HFFc6 (cell line): Measurements from ENCODE around the gene MAP4K4. TPM values are rescaled to one million over a fixed set of nuclear protein-coding genes. Genes with fewer than 3 reads are reported as not detected.

ENCODE experiments used
- DNase-seq: peaks from one replicate; pipeline ENCODE4 v3.0.0-alpha.2; 2018
- H3K27ac Mint-ChIP-seq: 2 replicates; pipeline ENCODE4 v1.8.0; 2020; ENCODE audit warnings: mild to moderate bottlenecking, mixed read lengths
- H3K27me3 Mint-ChIP-seq: 2 replicates; pipeline ENCODE4 v1.8.0; 2021; ENCODE audit warnings: mild to moderate bottlenecking, moderate library complexity, mixed read lengths; ENCODE audit not compliant: insufficient read depth
- H3K36me3 Mint-ChIP-seq: 2 replicates; pipeline ENCODE4 v1.8.0; 2021; ENCODE audit warnings: low read depth, mixed read lengths
- H3K4me1 Mint-ChIP-seq: 2 replicates; pipeline ENCODE4 v1.8.0; 2020; ENCODE audit warnings: low read depth, mixed read lengths
- H3K4me3 Mint-ChIP-seq: 2 replicates; pipeline ENCODE4 v1.8.0; 2020; ENCODE audit warnings: mild to moderate bottlenecking, moderate library complexity, mixed read lengths
- H3K9me3 Mint-ChIP-seq: 2 replicates; pipeline ENCODE4 v1.8.0; 2020; ENCODE audit warnings: mild to moderate bottlenecking, mixed read lengths
- total RNA-seq, 6 experiments: library from RNA; stranded (reverse); fragmentation: NEBNext Ultra II Directional; extraction: Animal tissue kit (Norgen Biotek cat#: 25700); gene quantifications; 2 replicates in 1 of 6; 3 replicates in 5 of 6; pipeline ENCODE4 v1.2.3, GENCODE V29; 2021
- TF ChIP-seq, protein P1 (sequence below): fragments of 200-600 bp; sonication (generic); IDR thresholded peaks from 2 replicates; pipeline ENCODE4 v1.5.0; 2021; ENCODE audit warnings: antibody characterized with exemption, mild to moderate bottlenecking

The MAP4K4 gene
- total RNA-seq, 6 experiments from 2014 or later, result 103 to 124 (median 121) TPM

DNA sequence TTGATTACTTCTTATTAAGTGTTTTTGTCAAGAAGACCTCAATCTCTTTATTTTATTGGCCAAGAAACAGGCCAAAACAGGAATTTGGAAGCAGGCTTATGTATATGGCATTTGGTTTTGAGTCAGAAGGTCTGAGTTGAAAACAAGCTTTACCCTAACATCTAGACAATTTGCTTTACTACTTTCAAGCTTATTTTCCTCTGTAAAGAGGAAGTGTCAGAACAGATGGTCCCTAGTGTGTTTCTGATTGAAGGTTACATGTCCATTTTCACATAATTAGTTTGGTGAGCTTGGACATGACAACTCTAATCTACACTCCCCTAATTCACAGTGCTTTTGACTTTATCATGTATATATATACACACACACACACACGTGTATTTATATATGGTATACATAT is 19.8 kb upstream of the MAP4K4 start:
- no peaks in the 10 kb centered on the region for H3K36me3 Mint-ChIP-seq

DNA sequence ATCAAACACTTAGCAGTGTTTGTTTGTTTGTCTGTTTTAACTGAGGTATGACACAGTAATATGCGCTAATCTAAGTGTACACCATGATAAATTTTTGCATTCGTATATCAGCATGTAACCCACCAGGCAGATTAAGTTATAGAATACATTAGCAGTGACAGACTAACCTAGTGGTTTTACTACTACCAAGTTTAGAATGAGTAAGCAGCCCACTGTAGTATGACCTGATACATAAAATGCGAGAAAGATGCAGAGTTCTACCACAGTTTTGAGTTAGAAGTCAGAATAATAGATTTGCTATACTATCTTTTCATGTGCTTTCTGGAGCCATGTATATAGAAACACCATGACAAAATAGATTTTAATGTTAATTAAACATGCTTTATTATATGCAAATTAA is 19.1 kb upstream of the MAP4K4 start:
- Mint-ChIP-seq H3K4me1 (peaks cover 28% of the 10 kb centered on the region), H3K27me3 (peaks cover 7% of the 10 kb centered on the region; the same call in 1 of the 2 replicates), H3K4me3 (no peak overlapping the region), H3K9me3 (no peaks in the 10 kb centered on the region), H3K27ac (no peak overlapping the region), H3K36me3 (no peaks in the 10 kb centered on the region)
- TF ChIP-seq, protein P1, sequence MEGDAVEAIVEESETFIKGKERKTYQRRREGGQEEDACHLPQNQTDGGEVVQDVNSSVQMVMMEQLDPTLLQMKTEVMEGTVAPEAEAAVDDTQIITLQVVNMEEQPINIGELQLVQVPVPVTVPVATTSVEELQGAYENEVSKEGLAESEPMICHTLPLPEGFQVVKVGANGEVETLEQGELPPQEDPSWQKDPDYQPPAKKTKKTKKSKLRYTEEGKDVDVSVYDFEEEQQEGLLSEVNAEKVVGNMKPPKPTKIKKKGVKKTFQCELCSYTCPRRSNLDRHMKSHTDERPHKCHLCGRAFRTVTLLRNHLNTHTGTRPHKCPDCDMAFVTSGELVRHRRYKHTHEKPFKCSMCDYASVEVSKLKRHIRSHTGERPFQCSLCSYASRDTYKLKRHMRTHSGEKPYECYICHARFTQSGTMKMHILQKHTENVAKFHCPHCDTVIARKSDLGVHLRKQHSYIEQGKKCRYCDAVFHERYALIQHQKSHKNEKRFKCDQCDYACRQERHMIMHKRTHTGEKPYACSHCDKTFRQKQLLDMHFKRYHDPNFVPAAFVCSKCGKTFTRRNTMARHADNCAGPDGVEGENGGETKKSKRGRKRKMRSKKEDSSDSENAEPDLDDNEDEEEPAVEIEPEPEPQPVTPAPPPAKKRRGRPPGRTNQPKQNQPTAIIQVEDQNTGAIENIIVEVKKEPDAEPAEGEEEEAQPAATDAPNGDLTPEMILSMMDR, result no peak
- no peak for DNase-seq

More for the DNA sequence above, 19.8 kb upstream of the MAP4K4 start:
- Mint-ChIP-seq H3K9me3 (no peaks in the 10 kb centered on the region), H3K4me1 (peaks cover 27% of the 10 kb centered on the region), H3K4me3 (no peak overlapping the region), H3K27me3 (peaks cover 7% of the 10 kb centered on the region; the same call in 1 of the 2 replicates), H3K27ac (no peak overlapping the region)
- DNase-seq, result no peak
- TF ChIP-seq, protein P1, result no peak

DNA sequence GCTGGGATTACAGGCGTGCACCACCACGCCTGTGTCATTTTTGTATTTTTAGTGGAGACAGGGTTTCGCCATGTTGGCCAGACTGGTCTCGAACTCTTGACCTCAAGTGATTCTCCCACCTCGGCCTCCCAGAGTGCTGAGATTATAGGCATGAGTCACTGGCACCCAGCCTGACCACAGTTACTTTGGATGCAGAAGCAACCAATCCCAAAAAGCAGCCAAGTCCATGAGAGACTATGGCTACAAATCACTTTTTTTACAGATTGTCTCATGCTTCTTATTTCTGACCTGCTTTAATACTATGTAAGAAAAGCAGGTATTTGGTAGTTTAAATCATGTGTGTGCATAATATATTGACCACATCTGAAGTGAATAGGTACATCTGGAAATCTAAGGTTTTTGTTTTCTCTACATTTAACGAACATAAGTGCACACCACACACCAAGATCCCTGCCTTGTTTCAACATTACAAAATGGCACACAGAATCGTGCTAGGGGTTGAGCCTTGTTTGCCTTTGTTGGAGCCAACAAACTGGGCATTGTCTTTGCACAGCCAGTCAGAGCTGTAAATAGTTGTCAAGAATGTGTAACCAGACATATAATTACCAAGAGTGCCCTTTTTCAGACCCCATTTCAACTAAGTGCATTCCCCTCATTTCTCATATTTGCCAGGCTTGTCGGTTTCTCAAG is 18.3 kb upstream of the MAP4K4 start:
- TF ChIP-seq, protein P1, result no peak
- DNase-seq, result peak; percentile 64
- peaks cover 28% of the 10 kb centered on the region for H3K4me1 Mint-ChIP-seq

DNA sequence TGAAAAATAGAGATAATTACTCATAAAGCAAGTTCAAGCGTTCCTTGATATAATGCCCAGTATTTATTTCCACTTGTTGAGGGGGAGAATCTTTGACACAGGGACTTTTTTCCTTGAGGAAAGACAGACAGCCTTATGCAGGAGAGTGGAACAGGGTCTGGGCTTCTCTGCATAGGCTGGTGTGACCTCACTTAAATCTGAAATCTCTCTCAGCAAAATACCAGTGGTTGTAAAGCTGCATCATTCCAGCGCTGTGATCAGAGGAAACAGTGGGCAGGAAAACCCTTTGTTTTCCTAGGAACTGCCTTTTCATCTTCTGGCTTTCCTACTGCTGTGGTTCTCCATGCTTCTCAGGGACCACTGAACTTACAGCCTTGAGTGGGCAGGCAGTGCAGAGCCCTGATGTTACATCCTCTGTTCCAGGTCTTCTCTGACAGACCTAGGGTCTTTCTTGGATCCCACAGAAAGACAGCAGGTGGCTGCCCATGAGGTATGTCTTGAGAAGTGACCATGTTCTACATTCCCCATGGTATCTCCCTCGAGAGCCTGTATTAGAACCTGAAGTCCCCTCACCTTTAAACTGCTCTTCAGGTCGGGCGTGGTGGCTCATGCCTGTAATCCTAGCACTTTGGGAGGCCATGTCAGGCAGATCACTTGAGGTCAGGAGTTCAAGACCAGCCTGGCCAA is 17.6 kb upstream of the MAP4K4 start:
- H3K4me3 Mint-ChIP-seq, result no peak overlapping the region
- H3K4me1 Mint-ChIP-seq, result peaks cover 28% of the 10 kb centered on the region
- H3K27ac Mint-ChIP-seq, result no peak overlapping the region
- H3K9me3 Mint-ChIP-seq, result no peaks in the 10 kb centered on the region
- H3K27me3 Mint-ChIP-seq, result peaks cover 8% of the 10 kb centered on the region; the same call in 1 of the 2 replicates
- no peaks in the 10 kb centered on the region for H3K36me3 Mint-ChIP-seq
- no peak for DNase-seq
- TF ChIP-seq, protein P1, result no peak

More for the DNA sequence above, 18.3 kb upstream of the MAP4K4 start:
- no peak overlapping the region for H3K4me3 Mint-ChIP-seq
- no peaks in the 10 kb centered on the region for H3K36me3 Mint-ChIP-seq
- 0 out of 2 replicates have a peak overlapping the region, but pooled peaks have one; percentile 18 for H3K27ac Mint-ChIP-seq
- peaks cover 7% of the 10 kb centered on the region; the same call in 1 of the 2 replicates for H3K27me3 Mint-ChIP-seq
- H3K9me3 Mint-ChIP-seq, result no peaks in the 10 kb centered on the region

DNA sequence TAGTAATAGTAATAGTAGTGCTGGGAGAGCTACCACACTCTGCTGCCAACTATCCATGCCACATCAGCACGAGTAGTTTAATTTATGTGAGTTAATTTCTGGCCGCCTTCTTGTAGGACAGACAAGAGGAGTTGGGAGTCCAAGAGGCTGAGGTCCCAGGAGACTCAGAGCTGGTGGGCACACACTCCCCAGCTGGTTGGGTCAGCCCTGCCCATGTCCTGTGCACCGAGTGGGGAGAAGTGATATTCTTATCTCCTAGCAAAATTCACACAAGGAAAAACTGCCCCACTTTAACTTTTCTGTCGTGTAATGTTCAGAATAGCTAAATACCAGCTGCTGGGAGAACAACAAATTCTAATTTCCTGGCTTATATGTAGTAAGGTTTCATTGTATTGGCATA is 15.2 kb upstream of the MAP4K4 start:
- TF ChIP-seq, protein P1, result no peak
- H3K36me3 Mint-ChIP-seq, result no peaks in the 10 kb centered on the region
- H3K4me1 Mint-ChIP-seq, result peaks cover 28% of the 10 kb centered on the region
- H3K27ac Mint-ChIP-seq, result no peak overlapping the region
- no peak for DNase-seq
- H3K27me3 Mint-ChIP-seq, result peaks cover 8% of the 10 kb centered on the region; the same call in 1 of the 2 replicates
- no peak overlapping the region for H3K4me3 Mint-ChIP-seq
- H3K9me3 Mint-ChIP-seq, result no peaks in the 10 kb centered on the region
